HepG2 (cell line): ENCODE measurements around the gene IL17RC. TPM values are rescaled to one million over a fixed set of nuclear protein-coding genes. Genes with fewer than 3 reads are reported as not detected.
A peak's percentile ranks its signal among the peaks of the same experiment; 100 is the strongest.

ENCODE experiments used
- CBX1 ChIP-seq: IDR thresholded peaks from one replicate; pipeline ENCODE4 v1.6.1; 2016; ENCODE audit warnings: antibody characterized with exemption, low read depth
- FIP1L1 ChIP-seq: fragments of 200-400 bp; formaldehyde crosslinking; IDR thresholded peaks from 2 replicates; pipeline ENCODE4 v1.6.1; 2018; ENCODE audit warnings: low read depth, mild to moderate bottlenecking, low read length, moderate library complexity, borderline replicate concordance; ENCODE audit not compliant: insufficient read depth
- GFI1 ChIP-seq: sonication (generic); formaldehyde crosslinking; IDR thresholded peaks from 2 replicates; pipeline ENCODE4 v1.5.0; 2020; ENCODE audit warnings: missing genetic modification reagents, mild to moderate bottlenecking, borderline replicate concordance
- HNF4A ChIP-seq: sonication (generic); formaldehyde crosslinking; IDR thresholded peaks from 2 replicates; pipeline ENCODE4 v1.4.0; 2020; ENCODE audit warnings: missing genetic modification reagents
- HOXA3 ChIP-seq: sonication (generic); formaldehyde crosslinking; IDR thresholded peaks from 2 replicates; pipeline ENCODE4 v1.5.0; 2020; ENCODE audit warnings: missing genetic modification reagents
- KLF12 ChIP-seq: sonication (generic); formaldehyde crosslinking; IDR thresholded peaks from 2 replicates; pipeline ENCODE4 v1.4.0; 2020; ENCODE audit warnings: missing genetic modification reagents, borderline replicate concordance
- NFE2L2 ChIP-seq: fragments of 150-350 bp; IDR thresholded peaks from 2 replicates; pipeline ENCODE4 v1.6.1; 2014; ENCODE audit warnings: low read length
- RARG ChIP-seq: sonication (generic); formaldehyde crosslinking; IDR thresholded peaks from 2 replicates; pipeline ENCODE4 v1.4.0; 2020; ENCODE audit warnings: low read depth, mild to moderate bottlenecking, missing genetic modification reagents
- RCOR2 ChIP-seq: IDR thresholded peaks from 2 replicates; pipeline ENCODE4 v1.6.1; 2016; ENCODE audit warnings: missing biosample characterization, missing genetic modification reagents
- ZFP37 ChIP-seq: sonication (generic); formaldehyde crosslinking; IDR thresholded peaks from 2 replicates; pipeline ENCODE4 v1.4.0; 2020; ENCODE audit warnings: missing genetic modification reagents, borderline replicate concordance
- ZNF615 ChIP-seq: sonication (generic); formaldehyde crosslinking; IDR thresholded peaks from 2 replicates; pipeline ENCODE4 v1.5.0; 2020; ENCODE audit warnings: mild to moderate bottlenecking, missing genetic modification reagents, borderline replicate concordance
- ZNF619 ChIP-seq: sonication (generic); formaldehyde crosslinking; IDR thresholded peaks from 2 replicates; pipeline ENCODE4 v1.4.0; 2020; ENCODE audit warnings: mild to moderate bottlenecking, missing genetic modification reagents
- polyA plus RNA-seq, 8 experiments: library from polyadenylated mRNA; depleted of rRNA in 3 of 8; stranded (reverse) in 7 of 8; unstranded in 1 of 8; fragments of >200 nt; fragmentation: Illumina TruSeq in 4 of 8; extraction: Trizol in 4 of 8; gene quantifications; 2 replicates each; pipeline versions ENCODE4 v1.2.1 to v1.2.3, GENCODE V29; 2011 to 2016; ENCODE audit warnings: low read depth in 4 of 8, missing spikeins in 1 of 8, mixed read lengths in 1 of 8; ENCODE audit not compliant: insufficient read depth in 1 of 8
- total RNA-seq, 5 experiments: library from RNA; depleted of rRNA; stranded (reverse); fragments of >200 nt; fragmentation: Illumina TruSeq; extraction: Trizol; gene quantifications; 2 replicates each; pipeline ENCODE4 v1.2.3, GENCODE V29; 2016; ENCODE audit warnings: low read depth in 1 of 5
- TF ChIP-seq, protein P1 (sequence below): sonication (generic); formaldehyde crosslinking; IDR thresholded peaks from 2 replicates; pipeline ENCODE4 v1.8.0; 2022; ENCODE audit warnings: missing genetic modification reagents, mild to moderate bottlenecking, moderate library complexity, borderline replicate concordance
- TF ChIP-seq, protein P2 (sequence below): sonication (generic); formaldehyde crosslinking; IDR thresholded peaks from 2 replicates; pipeline ENCODE4 v1.5.1; 2020; ENCODE audit warnings: missing genetic modification reagents, mild to moderate bottlenecking, borderline replicate concordance
- TF ChIP-seq, protein P3 (sequence below): sonication (generic); formaldehyde crosslinking; IDR thresholded peaks from 2 replicates; pipeline ENCODE4 v1.4.0; 2020; ENCODE audit warnings: missing genetic modification reagents
- TF ChIP-seq, protein P4 (sequence below): sonication (generic); formaldehyde crosslinking; IDR thresholded peaks from 2 replicates; pipeline ENCODE4 v1.4.0; 2020; ENCODE audit warnings: low read depth, mild to moderate bottlenecking, missing genetic modification reagents
- TF ChIP-seq, protein P5 (sequence below): sonication (generic); formaldehyde crosslinking; IDR thresholded peaks from 2 replicates; pipeline ENCODE4 v1.5.0; 2020; ENCODE audit warnings: mild to moderate bottlenecking, missing genetic modification reagents
- TF ChIP-seq, protein P6 (sequence below): IDR thresholded peaks from 2 replicates; pipeline ENCODE4 v1.6.1; 2016; ENCODE audit warnings: control low read depth

The IL17RC gene
- total and polyA plus RNA-seq, 2 of the 13 experiments (the other 11 are each of a cell fraction or from before 2014, with no cell fraction given), result 20.7 to 24.0 TPM

DNA sequence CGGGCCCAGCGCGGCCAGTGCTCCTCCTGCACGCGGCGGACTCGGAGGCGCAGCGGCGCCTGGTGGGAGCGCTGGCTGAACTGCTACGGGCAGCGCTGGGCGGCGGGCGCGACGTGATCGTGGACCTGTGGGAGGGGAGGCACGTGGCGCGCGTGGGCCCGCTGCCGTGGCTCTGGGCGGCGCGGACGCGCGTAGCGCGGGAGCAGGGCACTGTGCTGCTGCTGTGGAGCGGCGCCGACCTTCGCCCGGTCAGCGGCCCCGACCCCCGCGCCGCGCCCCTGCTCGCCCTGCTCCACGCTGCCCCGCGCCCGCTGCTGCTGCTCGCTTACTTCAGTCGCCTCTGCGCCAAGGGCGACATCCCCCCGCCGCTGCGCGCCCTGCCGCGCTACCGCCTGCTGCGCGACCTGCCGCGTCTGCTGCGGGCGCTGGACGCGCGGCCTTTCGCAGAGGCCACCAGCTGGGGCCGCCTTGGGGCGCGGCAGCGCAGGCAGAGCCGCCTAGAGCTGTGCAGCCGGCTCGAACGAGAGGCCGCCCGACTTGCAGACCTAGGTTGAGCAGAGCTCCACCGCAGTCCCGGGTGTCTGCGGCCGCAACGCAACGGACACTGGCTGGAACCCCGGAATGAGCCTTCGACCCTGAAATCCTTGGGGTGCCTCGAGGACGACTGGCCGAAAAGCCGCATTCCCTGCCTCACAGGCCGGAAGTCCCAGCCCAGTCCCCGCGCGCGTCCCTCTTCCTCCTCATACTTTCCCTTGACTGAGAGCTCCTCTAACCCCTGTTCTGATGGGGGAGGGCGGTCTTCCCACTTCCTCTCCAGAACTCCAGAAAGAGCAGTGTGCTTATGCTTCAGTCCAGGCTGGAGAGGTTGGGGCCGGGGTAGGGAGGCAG lies 1.4 kb upstream of the IL17RC start (continued):
- TF ChIP-seq, protein P1, sequence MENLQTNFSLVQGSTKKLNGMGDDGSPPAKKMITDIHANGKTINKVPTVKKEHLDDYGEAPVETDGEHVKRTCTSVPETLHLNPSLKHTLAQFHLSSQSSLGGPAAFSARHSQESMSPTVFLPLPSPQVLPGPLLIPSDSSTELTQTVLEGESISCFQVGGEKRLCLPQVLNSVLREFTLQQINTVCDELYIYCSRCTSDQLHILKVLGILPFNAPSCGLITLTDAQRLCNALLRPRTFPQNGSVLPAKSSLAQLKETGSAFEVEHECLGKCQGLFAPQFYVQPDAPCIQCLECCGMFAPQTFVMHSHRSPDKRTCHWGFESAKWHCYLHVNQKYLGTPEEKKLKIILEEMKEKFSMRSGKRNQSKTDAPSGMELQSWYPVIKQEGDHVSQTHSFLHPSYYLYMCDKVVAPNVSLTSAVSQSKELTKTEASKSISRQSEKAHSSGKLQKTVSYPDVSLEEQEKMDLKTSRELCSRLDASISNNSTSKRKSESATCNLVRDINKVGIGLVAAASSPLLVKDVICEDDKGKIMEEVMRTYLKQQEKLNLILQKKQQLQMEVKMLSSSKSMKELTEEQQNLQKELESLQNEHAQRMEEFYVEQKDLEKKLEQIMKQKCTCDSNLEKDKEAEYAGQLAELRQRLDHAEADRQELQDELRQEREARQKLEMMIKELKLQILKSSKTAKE (CRISPR knock-in tag), result 0 out of 2 replicates have a peak, but pooled peaks have one; percentile 52
- TF ChIP-seq FIP1L1 (no peak), ZNF615 (no peak), GFI1 (CRISPR knock-in tag) (peak; percentile 69; the same call in 1 of the 2 replicates), RCOR2 (CRISPR knock-in tag) (no peak), ZNF619 (CRISPR knock-in tag) (no peak), NFE2L2 (no peak), RARG (CRISPR knock-in tag) (no peak), CBX1 (no peak), ZFP37 (CRISPR knock-in tag) (no peak), HNF4A (CRISPR knock-in tag) (peak; percentile 24; the same call in 1 of the 2 replicates), HOXA3 (peak; percentile 61), KLF12 (CRISPR knock-in tag) (peak; percentile 81; the same call in 1 of the 2 replicates)
- TF ChIP-seq, protein P2, sequence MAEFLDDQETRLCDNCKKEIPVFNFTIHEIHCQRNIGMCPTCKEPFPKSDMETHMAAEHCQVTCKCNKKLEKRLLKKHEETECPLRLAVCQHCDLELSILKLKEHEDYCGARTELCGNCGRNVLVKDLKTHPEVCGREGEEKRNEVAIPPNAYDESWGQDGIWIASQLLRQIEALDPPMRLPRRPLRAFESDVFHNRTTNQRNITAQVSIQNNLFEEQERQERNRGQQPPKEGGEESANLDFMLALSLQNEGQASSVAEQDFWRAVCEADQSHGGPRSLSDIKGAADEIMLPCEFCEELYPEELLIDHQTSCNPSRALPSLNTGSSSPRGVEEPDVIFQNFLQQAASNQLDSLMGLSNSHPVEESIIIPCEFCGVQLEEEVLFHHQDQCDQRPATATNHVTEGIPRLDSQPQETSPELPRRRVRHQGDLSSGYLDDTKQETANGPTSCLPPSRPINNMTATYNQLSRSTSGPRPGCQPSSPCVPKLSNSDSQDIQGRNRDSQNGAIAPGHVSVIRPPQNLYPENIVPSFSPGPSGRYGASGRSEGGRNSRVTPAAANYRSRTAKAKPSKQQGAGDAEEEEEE, result no peak
- TF ChIP-seq, protein P3, sequence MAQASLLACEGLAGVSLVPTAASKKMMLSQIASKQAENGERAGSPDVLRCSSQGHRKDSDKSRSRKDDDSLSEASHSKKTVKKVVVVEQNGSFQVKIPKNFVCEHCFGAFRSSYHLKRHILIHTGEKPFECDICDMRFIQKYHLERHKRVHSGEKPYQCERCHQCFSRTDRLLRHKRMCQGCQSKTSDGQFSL (CRISPR knock-in tag), result no peak; the same call in 1 of the 2 replicates
- TF ChIP-seq, protein P4, sequence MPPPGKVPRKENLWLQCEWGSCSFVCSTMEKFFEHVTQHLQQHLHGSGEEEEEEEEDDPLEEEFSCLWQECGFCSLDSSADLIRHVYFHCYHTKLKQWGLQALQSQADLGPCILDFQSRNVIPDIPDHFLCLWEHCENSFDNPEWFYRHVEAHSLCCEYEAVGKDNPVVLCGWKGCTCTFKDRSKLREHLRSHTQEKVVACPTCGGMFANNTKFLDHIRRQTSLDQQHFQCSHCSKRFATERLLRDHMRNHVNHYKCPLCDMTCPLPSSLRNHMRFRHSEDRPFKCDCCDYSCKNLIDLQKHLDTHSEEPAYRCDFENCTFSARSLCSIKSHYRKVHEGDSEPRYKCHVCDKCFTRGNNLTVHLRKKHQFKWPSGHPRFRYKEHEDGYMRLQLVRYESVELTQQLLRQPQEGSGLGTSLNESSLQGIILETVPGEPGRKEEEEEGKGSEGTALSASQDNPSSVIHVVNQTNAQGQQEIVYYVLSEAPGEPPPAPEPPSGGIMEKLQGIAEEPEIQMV, result peak; percentile 75; the same call in 1 of the 2 replicates
- TF ChIP-seq, protein P5, sequence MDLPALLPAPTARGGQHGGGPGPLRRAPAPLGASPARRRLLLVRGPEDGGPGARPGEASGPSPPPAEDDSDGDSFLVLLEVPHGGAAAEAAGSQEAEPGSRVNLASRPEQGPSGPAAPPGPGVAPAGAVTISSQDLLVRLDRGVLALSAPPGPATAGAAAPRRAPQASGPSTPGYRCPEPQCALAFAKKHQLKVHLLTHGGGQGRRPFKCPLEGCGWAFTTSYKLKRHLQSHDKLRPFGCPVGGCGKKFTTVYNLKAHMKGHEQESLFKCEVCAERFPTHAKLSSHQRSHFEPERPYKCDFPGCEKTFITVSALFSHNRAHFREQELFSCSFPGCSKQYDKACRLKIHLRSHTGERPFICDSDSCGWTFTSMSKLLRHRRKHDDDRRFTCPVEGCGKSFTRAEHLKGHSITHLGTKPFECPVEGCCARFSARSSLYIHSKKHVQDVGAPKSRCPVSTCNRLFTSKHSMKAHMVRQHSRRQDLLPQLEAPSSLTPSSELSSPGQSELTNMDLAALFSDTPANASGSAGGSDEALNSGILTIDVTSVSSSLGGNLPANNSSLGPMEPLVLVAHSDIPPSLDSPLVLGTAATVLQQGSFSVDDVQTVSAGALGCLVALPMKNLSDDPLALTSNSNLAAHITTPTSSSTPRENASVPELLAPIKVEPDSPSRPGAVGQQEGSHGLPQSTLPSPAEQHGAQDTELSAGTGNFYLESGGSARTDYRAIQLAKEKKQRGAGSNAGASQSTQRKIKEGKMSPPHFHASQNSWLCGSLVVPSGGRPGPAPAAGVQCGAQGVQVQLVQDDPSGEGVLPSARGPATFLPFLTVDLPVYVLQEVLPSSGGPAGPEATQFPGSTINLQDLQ (CRISPR knock-in tag), result peak; percentile 38; the same call in 1 of the 2 replicates
- TF ChIP-seq, protein P6, sequence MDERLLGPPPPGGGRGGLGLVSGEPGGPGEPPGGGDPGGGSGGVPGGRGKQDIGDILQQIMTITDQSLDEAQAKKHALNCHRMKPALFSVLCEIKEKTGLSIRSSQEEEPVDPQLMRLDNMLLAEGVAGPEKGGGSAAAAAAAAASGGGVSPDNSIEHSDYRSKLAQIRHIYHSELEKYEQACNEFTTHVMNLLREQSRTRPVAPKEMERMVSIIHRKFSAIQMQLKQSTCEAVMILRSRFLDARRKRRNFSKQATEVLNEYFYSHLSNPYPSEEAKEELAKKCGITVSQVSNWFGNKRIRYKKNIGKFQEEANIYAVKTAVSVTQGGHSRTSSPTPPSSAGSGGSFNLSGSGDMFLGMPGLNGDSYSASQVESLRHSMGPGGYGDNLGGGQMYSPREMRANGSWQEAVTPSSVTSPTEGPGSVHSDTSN, result no peak
